ENCODE data around the gene RHOV.
"Not testable (repeated sequence)": the region's sequence is repeated elsewhere in the genome, so short reads cannot be mapped to it uniquely, and the experiment has no call there.

RHOV gene

GRCh38 chr15:40871749-40872617 is 2.1 kb downstream of the RHOV start:
- DNase-seq = no peak

- no peak for DNase-seq
Observed at GRCh38 chr15:40870716-40871115, 3.3 kb downstream of the RHOV start.

GRCh38 chr15:40869686-40870085 is 4.3 kb downstream of the RHOV start:
- no peak for DNase-seq

GRCh38 chr15:40867199-40867598 is 6.8 kb downstream of the RHOV start:
- no peak for DNase-seq

- DNase-seq = no peak
Observed at GRCh38 chr15:40863660-40864270, 10.3 kb downstream of the RHOV start.

GRCh38 chr15:40861147-40861546 is 12.9 kb downstream of the RHOV start:
- DNase-seq = not testable (repeated sequence)

- peak; percentile 84 for DNase-seq
Observed at GRCh38 chr15:40859206-40859851, 14.7 kb downstream of the RHOV start.

GRCh38 chr15:40858706-40859105 is 15.3 kb downstream of the RHOV start:
- DNase-seq = no peak

- peak; percentile 82 for DNase-seq
Observed at GRCh38 chr15:40857601-40858341, 16.3 kb downstream of the RHOV start.

GRCh38 chr15:40856746-40857145 is 17.3 kb downstream of the RHOV start:
- DNase-seq = no peak

- DNase-seq = no peak
Observed at GRCh38 chr15:40855706-40856234, 18.3 kb downstream of the RHOV start.

- DNase-seq = no peak
Observed at GRCh38 chr15:40854161-40854560, 19.9 kb downstream of the RHOV start.

GRCh38 chr15:40853241-40853890 is 20.7 kb downstream of the RHOV start:
- no peak for DNase-seq

GRCh38 chr15:40852529-40852928 is 21.5 kb downstream of the RHOV start:
- no peak for DNase-seq

GRCh38 chr15:40850576-40851112 is 23.4 kb downstream of the RHOV start:
- no peak for DNase-seq

GRCh38 chr15:40847223-40847961 is 26.6 kb downstream of the RHOV start:
- no peak for DNase-seq

- no peak for DNase-seq
Observed at GRCh38 chr15:40846841-40847222, 27.2 kb downstream of the RHOV start.

GRCh38 chr15:40845511-40846284 is 28.3 kb downstream of the RHOV start:
- no peak for DNase-seq

GRCh38 chr15:40845036-40845435 is 29.0 kb downstream of the RHOV start:
- no peak for DNase-seq

- peak; percentile 31 for DNase-seq
Observed at GRCh38 chr15:40844696-40845030, 29.4 kb downstream of the RHOV start.
